Head of caudate nucleus (tissue), 42 donors: ENCODE results near the gene WIPI1.
A peak's percentile ranks its signal among the peaks of the same experiment; 100 is the strongest.

Source experiments
- DNase-seq, 42 donors: peaks; one replicate each; pipeline versions ENCODE4 v3.0.0 to v3.0.0-alpha.2; 2020 to 2021; ENCODE audit warnings: mixed read lengths in 7 of 42
- intact Hi-C: fragments of 100-400 bp; cut with DNase I; formaldehyde crosslinking; loops from one replicate; pipeline ENCODE4 v1.15.0; 2022

Gene WIPI1

DNA sequence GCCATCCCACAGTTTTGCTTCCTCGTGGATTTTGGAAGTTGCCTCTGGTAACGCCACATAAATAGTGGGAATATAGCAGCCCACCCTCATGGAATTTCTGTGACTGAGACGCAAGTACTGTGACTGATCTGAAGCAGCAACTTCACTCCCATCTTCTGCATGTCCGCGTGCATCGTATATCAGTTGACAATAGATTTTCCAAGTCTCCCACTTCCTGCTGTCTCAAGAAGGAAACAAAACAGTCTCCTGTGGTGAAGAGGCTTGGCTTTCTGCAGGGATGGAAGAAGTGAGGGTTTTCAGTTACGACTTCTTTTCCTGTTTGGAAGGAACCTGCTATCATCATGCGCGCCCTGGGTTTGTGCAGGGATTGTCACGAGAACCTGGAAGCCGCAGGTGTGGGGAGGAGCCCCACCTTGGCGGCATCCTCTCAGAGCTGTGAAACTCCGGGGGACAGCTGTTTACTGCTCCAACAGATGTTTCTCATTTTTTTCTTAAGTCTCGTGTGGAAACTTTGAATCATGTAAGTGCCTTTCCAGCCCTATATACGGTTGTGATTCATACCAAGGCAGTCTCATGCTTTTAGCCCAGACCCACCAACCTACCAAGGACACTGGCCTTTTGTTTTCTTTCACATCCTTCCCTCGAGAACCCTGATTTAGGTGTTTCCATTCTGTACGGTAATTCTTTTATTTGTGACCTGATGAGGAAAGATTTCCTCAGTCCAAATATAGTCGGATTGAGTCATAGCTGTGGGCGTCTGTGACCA lies 57.5 kb downstream of the WIPI1 start:
- peak in 1 of 42 donors; percentile 31 for DNase-seq
- intact Hi-C loops, result no loop called here

DNA sequence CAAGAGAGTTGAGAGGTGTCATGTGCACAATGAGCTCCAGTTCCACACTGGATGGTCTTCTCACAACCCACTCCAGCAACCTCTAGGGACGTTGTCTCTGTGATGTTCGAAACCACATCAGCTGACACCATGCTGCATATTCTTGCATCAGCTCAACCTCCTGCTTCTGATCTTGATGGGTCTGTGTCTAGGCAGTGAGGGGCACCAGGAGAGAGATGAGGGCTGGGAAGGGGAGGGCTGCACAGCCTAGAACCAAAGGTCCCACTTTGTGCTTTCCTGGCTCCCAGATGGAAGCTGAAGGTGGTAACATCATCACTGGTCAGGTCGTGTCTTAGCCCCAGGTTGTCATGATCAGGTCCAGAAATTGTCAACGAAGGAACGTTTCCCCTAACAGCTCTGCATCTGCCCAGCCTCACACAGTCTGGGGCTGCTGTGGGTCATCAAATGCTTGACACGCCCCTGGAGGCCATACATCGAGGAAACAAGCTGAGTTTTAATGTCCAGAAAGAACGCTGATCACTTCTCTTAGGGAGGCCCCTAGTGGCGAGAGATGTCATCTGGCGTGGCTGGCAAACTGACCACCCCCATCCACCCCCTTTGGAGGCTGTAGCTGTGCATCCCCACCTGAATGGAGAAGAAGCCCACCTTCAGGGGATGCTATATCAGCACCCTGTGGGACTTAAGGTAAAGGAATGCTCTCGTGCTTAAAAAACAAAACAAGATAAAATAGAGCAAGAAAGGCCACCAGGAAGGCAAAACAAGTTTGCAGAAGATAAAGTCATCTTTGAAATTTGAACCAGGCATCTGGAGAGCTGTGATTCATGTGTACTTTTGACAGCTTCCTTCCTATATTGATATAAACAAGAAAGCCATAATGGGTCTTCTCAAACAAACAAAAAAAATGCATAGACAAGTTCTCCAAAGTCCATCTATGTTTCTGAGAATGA lies 58.3 kb downstream of the WIPI1 start:
- intact Hi-C loops, result no loop called here
- DNase-seq, result peak in 21 of 42 donors; percentile 7 to 61 (median 30)

DNA sequence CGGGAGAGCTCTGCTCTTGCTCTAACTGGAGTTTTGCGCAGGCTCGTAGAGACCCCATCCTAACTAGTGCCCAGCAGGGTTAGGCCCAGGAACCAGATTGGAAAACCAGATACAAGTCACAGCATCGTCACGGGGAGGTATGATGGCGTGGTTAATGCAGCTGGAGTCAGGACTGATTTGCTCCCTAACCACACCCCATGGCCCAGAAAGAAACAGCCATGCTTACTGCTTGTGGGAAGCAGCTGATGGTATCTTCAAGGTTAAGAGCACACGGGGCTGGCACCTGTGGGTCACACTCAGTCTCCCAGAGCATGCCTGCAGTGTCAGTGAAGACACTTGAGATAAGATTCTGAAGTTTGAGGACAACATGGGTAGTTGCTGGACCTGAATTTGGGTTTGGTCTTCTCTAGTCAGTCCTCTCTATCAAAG lies 60.2 kb downstream of the WIPI1 start:
- intact Hi-C loops, result no loop called here
- DNase-seq, result no peak

DNA sequence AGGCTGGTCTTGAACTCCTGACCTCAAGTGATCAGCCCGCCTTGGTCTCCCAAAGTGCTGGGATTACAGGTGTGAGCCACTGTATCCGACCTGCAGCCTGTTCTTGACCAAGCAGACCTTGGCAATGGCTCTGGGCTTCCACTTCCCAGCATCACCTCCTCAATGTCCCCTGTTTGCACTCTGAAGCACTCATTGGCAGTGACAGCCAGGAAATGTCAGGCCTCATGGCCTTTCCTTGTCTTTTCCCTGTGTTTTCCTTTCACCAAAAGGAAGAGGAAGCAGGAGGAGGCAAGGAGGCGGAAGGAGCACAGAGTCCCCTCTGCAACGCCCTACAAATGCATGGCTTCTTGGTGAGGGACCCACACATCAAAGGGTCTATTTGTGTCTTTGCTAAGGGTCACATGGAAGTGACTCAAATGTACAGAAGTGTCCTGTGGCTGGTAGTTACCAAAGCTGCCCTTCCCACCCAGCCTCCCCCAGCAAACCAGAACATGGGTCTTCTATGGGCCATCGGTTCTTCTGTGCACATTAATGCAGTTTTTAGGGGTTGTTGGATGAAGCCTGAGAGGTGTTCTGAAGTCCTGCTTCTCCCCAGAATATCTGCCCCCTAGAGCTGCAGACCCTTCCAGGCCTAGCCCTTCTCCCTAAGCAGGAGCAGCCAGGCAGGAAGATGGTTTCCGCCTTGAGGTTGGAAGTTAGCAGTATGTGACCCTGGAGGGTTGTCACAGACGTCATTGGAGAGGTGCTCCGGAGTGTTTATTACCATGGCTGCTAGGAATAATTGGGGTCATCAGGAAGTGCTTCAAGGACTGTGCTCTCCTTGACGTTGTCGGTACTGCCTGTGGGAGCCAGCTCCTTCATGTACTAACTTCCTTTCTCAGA lies 60.8 kb downstream of the WIPI1 start:
- intact Hi-C loops, result no loop called here
- peak in 1 of 42 donors; percentile 13 for DNase-seq

DNA sequence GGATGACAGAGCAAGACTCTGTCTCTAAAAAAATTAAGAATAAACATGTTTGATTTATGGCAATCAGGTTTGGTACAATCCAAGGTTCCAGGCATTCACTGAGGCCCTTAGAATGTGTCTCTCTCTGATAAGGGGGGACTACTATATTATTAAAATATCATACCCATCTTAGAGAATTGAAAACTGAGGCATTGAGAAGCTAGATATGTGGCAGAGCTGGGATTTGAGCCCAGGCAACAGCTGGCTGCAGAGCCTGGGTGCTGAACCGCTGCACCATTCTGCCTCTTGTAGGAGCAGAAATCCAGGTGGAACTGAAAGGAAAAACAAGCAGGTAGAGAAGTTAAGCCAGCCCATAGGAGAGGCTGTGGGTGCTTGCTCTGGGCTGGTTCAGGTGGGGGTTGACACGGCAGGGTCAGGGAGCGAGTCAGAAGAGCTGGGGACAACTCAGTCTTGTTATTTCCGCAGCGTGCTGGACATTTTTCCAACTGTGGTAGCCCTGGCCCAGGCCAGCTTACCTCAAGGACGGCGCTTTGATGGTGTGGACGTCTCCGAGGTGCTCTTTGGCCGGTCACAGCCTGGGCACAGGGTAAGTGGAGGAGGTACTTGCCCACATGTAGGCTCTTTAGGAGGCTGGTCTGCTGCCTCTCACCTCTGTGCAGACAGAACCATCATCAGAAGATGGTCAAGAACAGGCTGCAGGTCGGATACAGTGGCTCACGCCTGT lies 62.5 kb downstream of the WIPI1 start:
- DNase-seq, result peak in 1 of 42 donors; percentile 9
- intact Hi-C loops, result no loop called here

DNA sequence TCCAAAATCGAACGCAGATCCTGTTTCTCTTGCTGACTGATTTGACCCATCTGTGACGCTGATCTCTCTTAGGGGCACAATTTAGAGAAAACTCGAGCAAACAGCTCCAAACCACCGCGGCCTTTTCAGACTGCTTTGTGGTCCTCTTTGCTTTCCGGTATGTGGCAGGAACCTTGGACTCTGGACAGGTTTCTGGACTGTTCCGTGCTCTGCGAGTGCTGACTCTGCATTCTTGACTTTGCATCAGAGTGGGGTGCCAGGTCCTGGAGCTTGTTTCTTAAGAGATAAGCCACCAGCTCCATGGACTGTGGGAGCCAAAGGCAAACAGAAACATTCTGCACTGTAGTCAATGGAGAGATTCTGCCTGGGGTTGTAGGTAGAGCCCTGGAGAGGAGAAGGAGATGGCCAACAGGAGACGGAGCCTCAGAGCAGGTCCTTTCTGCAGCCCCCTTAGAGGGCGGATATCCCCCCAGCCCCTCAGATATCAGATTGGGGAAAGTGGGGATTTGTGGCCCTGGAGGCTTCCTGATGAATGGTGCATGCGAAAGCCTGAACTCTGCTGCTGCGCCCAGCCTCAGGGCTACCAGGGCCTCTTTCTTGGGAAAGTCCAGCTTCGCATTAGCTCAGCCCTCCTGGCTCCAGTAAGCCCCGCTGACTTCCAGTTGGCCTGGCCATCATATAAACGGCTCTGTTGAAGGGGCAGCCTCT lies 65.6 kb downstream of the WIPI1 start:
- peak in 1 of 42 donors; percentile 35 for DNase-seq
- intact Hi-C loops, result no loop called here

DNA sequence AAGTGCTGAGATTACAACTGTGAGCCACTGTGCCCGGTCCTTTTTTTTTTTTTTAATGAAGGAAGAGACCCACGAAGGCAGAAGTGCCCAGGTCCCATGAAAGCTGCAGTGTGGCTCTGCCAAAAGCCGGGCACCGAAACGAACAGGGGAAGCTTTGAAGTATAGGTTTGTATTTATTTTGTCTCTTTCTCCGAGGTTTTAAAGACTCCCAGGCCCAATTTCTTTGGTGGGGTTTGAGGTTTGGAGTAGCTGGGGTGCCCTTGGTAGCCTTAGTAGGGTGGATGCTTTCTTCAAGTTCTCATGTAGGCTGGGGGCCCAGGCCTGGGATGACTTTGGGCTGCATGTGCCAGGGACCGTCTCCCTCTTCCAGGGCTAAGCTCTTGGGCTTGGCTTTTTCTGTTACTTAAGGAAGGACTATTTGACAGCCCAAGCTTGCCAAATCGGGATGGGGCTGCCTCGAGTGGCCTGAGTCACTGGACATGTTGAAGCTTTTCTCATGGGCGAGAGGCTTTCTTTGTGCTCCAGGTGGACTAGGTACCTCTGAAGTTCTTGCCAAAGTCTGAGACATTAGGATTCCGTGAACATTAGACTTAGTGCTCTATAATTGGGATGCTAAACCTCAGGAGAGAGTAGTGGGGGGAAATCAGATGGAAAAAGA lies 66.3 kb downstream of the WIPI1 start:
- intact Hi-C loops, result no loop called here

DNA sequence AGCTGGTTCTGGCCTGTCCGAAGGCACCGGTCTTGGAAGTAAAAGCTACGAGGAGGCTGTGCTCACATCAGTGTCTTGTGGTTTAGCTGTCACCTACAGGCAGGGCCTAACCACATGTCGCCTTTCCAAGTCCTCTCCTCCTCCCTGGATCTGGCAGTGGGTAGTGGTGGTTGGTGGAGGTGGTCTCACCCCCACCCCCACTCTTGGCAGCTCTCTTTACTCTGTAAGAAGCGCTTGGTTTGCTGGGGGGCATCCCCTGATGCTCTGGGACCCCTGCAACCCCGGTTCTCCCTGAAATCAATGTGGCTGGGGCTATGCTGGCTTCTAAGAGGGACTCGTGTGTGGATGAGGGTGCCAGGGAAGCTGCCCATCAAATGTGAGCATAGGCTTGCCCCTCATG lies 68.3 kb downstream of the WIPI1 start:
- peak in 1 of 42 donors; percentile 12 for DNase-seq

More for the DNA sequence above, 66.3 kb downstream of the WIPI1 start:
- peak in 1 of 42 donors; percentile 35 for DNase-seq

DNA sequence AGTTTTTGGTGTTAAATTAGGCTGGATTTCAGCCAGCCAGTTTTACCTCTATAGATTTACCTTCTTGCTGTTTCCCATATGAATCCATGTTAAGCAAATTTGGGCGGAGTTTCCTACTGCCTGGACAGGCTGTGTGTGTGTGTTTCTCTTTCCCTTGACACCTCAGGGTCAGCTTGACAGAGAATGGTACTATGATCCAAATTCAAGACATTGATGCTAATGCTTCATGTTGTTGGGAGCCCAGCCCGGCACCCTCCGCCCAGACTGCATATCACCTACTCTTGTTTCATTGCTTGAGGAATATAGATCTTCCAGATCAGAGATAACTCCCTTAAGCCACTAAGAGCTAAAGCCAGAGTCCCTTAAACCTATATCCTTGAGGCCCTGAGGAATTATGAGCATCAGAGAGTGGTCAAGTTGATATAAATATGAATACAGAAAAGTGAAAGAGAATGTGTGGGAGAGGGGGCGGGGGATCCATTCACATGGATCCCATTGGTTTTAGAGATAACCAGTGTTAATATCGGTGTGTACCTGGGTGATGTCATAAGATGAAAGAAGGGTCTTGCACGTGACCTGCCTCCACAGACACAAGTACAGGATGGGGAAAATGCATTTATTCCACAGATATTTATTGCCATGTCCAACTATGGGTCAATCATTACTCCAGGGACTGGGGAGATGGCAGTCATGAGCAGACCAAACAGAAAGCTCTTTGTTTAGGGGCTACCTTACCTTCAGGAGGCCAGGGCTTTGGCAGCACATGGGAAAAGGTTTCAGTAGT lies 69.7 kb downstream of the WIPI1 start:
- DNase-seq, result peak in 1 of 42 donors; percentile 20
- intact Hi-C loops, result no loop called here

More for the DNA sequence above, 68.3 kb downstream of the WIPI1 start:
- intact Hi-C loops, result no loop called here

DNA sequence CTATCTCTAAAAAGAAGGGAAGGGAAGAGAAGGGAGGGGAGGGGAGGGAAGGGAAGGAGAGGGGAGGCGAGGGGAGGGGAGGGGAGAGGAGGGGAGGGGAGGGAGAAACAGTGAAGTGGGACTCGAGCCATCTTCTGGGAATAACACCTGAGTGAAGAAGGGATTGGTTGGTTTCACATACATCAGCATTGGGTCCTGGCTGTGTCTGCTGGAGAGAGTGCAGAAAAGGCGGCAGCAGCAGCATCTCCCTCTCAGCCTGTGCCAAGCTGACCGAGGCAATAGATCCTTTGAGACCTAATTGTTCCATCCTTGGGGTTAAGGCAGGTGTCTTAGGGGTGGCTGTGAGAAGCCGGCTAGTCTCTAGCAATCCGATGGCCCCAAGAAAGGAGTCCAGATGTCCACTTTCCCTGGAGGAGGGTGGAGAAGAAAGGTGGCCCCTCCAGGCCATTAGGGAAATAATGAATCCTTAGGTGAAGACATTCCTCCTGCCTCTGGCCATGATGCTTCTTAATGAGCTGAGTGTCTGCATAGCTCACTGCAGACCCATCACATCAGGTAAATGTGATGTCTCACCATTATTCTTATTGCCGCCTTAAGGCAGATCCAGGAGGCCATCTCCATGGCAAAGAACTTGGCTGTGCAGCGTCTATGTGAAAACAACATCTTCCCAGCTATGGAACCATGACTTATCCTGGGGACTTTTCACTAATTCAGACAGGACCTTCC lies 71.6 kb downstream of the WIPI1 start:
- no peak for DNase-seq
- intact Hi-C loops, result no loop called here

DNA sequence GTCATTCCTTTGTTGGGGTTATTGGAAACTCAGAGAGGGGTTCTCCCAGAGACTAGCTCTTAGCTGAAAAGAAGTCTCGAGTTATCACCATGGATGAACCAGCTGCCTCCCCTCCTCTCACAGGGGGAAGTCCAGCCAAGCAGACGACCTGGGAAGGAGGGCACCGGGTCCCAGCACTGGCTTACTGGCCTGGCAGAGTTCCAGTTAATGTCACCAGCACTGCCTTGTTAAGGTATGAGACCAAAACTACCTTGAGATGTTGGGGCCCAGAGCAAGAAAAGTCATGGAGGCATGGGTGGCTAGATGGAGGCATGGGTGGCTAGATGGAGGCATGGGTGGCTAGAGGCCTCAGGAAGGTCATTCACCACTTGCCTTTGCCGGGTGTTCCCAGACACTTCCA lies 72.4 kb downstream of the WIPI1 start:
- DNase-seq, result peak in 1 of 42 donors; percentile 2
- intact Hi-C loops, result no loop called here

DNA sequence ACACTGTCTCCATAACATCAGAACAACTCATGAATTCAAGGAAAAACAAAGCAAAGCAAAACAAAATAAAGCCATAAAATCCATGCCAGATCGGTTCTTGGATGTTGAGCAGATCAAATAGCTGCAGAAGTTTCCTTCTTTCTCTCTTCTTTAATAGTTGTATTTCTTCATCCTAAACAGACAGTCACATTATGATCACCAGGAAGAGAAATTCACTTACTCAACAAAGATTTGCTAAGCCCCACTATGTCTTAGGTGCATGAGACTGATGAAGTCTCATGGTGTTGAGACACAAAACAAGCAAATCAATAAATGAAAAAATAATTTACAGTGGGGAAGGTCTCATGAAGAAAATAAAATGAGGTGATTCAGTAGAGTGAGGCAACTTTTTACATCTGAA lies 72.8 kb downstream of the WIPI1 start:
- DNase-seq, result no peak

DNA sequence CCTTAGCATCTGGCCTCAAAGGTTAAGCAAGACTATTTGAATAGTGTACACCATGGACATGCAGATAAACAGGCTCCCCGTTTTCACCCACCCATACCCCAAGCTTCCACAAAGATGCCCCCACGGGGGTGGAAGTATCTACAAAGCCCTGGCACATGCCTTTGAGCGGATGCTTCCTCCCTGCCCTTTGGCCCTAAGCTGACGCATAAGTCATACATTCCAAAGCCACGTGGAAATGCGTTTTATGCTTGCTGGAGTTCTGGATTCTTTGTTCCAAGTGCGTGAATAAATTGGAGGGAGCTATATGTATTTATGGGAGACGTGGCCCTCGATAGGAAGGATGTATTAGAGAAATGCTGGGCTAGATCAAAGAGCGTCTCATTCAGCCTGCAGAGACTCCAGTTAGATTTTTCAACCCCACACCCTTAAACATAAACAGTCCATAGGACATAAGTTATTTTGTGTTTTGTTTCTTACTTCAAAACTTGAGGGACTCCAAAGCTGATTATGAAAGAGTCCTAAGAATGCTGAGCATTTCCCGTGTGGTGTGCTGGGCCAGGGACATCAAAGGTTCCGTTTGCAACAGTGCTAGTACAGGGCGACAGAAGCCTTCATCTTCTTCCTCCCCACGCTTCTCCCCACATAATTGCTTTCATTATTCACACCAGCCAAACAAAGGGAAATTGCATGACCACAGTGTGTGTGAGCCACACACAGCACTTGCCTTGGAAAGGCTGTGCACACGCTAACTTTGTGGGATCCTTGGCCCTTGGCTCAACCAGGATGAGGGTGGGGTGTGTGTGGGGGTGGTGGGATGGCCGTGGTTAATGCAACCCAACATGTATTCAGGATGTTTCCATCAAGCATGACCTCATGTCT lies 73.6 kb downstream of the WIPI1 start:
- no peak for DNase-seq
- intact Hi-C loops, result no loop called here

More for the DNA sequence above, 72.8 kb downstream of the WIPI1 start:
- intact Hi-C loops, result no loop called here

DNA sequence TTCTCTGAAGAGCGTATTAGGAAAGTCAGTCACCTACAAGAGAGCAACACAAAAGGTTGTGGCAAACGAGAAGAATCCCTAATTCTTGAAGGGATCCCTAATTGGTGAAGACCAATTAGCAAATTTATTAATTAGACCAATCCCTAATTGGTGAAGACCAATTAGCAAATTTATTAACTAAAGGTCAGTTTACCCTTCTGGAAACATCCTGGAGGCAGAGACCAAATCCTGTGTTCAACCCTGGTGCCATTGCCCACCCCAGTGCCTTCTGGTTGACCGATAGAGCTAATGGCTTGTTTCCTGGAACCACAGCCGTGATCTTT lies 74.2 kb downstream of the WIPI1 start:
- no peak for DNase-seq
- intact Hi-C loops, result no loop called here

DNA sequence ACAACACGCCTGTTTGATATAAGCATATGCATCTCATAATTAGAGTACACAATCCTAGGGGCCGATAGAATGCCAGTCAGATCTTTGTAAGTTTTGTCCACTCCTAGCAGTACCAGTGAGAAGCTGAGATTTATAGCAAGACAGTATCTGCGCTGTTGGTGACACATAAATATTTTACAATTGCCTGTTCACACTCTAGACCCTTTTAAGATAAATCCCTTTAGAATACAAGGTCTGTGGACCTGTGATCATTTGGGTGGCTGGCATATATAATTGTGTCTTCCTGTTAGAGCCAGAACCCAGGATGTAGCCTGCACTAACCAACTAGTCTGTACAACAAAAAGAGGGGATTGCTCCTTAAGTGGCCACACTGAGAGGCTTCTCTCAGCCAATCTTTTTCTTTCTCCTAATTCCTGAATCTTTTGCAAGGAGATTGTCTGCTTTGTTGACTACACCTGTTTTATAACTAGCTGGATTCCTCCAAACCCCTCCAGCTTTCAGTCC lies 74.7 kb downstream of the WIPI1 start:
- no peak for DNase-seq
- intact Hi-C loops, result no loop called here
